ENCODE data around the gene MBOAT1.
"Not testable (repeated sequence)": the region's sequence is repeated elsewhere in the genome, so short reads cannot be mapped to it uniquely, and the experiment has no call there.

MBOAT1 gene, protein sequence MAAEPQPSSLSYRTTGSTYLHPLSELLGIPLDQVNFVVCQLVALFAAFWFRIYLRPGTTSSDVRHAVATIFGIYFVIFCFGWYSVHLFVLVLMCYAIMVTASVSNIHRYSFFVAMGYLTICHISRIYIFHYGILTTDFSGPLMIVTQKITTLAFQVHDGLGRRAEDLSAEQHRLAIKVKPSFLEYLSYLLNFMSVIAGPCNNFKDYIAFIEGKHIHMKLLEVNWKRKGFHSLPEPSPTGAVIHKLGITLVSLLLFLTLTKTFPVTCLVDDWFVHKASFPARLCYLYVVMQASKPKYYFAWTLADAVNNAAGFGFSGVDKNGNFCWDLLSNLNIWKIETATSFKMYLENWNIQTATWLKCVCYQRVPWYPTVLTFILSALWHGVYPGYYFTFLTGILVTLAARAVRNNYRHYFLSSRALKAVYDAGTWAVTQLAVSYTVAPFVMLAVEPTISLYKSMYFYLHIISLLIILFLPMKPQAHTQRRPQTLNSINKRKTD

DNA sequence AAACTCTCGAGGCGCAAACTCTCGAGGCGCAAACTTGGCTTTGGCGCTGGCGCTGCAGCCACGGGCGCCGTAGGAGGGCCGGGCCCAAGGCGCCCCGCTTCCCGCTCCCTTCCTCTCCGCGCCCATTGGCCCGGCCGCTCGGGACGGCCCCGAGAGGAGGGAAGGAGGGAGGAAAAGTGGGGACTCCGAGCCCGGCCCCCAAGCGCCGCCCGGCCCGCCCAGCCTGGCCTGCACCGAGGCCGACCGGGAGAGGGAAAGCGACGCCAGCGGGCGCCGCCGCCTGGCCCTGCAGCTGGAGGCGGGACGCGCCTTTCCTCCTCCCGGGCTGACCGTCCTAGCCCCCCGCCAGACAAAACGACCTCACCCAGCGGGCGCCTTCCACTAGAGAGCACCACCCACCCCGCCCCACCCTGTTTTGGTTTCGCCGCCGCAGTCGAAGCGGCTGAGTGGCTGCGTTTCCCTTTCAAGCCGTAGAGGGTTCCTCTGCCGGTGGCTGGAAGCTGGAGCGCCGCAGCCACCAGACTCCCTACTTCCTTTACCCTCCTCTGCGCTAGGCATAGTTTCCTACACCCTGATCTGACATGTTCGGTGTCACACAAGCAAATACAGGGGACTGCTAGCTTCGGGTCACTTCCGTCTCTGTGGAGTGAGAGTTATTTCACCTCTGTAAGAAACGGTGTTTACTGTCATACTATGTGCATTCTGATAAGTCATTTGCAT, at the start of gene MBOAT1:
TSS of gene MBOAT1 (minus strand) at position 78 of the 720 bp plus-strand sequence. CDS start 235 bp downstream, outside the sequence.
- DNase-seq (ENCODE audit: low read depth in 2 of 2, low spot score in 1 of 2), result peak in 1 of 2 donors; percentile 13

DNA sequence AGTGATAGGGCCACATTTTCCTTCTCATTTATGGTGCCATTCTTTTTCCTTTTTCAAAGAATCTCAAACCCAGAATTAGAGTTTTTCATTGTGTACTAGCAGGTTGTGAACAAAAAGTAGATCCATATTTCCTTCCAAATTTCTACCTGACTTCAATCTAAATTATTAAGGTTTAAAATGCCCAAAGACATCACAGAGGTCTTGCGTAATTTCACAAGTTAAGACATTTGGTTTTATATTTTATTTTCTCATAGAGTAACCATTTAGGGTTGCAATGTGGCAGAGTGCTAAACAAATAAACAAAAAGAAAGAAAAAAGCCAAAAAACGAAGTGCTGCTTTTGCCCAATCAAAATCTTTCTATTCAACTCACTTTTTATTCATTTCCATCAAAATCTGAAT, 49.4 kb upstream of the MBOAT1 start:
- no peak for DNase-seq (ENCODE audit: low read depth in 2 of 2, low spot score in 1 of 2)

DNA sequence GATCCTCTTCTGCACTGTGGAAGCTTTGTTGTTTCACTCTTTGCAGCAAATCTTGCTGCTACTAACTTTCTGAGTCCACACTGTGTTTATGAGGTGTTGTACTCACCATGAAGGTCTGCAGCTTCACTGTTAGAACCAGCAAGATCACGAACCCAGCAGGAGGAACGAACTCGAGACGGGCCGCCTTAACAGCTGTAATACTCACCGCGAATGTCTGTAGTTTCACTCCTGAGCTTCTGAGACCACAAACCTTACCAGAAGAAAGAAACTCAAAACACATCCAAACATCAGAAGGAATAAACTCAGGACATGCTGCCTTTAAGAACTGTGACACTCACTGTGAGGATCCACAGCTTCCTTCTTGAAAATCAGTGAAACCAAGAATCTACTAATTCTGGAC, 48.1 kb upstream of the MBOAT1 start:
- no peak for DNase-seq (ENCODE audit: low read depth in 2 of 2, low spot score in 1 of 2)

DNA sequence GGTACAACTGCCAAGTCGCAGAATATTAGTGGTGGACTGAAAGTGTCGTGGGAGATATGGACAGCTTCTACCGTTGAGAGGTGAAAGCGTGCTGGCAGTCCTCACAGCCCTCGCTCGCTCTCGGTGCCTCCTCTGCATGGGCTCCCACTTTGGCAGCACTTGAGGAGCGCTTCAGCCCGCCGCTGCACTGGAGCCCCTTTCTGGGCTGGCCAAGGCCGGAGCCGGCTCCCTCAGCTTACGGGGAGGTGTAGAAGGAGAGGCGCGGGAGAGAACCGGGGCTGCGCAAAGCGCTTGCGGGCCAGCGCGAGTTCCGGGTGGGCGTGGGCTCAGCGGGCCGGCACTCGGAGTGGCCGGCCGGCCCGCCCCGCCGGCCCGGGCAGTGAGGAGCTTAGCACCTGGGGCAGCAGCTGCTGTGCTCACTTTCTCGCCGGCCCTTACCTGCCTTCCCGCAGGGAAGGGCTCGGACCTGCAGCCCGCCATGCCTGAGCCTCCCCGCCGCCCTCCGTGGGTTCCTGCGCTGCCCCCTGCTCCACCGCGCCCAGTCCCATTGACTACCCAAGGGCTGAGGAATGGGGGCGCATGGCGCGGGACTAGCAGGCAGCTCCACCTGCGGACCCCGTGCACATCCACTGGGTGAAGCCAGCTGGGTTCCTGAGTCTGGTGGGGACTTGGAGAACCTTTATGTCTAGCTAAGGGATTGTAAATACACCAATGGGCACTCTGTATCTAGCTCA, 47.2 kb upstream of the MBOAT1 start:
- no peak for DNase-seq (ENCODE audit: low read depth in 2 of 2, low spot score in 1 of 2)

DNA sequence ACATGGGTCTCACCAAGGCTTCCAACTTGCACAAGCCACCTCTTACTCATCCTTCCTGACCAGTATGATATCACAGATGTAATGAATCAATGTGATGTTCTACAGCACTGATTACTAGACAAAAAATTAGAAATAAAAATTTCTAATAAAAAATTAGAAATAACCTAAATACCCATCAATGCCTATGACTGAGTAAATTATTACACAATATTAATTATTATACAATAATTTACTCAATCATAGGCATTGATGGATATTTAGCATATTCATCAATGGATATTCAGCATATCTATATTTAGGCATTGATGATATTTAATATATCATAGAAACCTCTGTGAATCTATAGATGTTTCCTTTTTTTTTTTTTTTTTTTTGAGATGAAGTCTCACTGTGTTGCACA, 43.2 kb upstream of the MBOAT1 start:
- no peak for DNase-seq (ENCODE audit: low read depth in 2 of 2, low spot score in 1 of 2)

DNA sequence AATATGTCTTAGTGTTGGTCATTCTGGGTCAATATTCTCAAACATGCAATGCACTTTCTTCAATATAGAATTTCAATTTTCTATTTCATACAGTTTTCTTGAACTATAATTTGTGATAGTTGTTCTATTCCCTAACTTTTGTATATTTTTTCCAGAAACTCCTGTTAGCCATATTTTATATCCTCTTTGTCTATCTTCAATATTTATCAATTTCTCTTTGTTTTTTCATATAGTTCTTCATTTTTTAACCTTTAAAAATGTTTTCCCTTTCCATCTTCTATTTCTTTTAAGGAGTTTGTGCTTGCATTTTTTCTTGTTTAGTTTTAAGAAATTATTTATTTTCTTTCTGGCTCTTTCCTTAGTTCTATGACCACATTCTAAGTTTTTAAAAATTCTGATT, 42.0 kb upstream of the MBOAT1 start:
- DNase-seq (ENCODE audit: low read depth in 2 of 2, low spot score in 1 of 2), result no peak

DNA sequence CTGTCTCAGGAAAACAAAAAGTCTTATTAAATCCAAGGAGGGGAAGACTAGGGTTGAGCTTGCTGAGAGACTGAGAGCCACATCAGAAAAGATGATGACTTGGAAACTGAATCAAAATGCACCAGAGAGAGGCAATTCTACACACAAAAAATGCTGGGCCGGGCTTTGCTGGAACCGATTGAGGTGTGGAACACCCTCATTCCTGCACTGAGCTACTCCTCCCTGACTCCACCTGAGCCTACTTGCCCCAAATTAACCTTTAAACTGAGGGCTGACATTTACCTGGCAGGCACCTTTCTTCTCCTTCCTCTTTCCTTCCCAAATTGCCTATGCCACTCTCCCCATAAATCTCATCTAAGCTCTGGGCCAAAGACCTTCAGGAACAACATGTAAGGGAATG, 40.8 kb upstream of the MBOAT1 start:
- no peak for DNase-seq (ENCODE audit: low read depth in 2 of 2, low spot score in 1 of 2)

DNA sequence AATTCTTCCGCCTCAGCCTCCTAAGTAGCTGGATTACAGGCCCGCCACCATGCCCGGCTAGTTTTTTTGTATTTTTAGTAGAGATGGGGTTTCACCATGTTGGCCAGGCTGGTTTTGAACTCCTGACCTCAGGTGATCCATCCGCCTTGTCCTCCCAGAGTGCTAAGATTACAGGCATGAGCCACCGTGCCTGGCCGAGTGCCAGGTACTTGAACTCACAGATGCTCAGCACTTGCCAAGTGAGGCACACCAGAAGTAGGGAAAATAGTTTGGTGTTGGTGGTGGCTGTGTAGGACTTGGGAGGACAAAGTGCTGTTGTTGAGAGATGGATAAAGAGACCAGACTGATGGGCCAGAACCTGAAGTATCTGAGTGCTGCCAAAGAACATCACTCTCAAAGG, 40.0 kb upstream of the MBOAT1 start:
- no peak for DNase-seq (ENCODE audit: low read depth in 2 of 2, low spot score in 1 of 2)

DNA sequence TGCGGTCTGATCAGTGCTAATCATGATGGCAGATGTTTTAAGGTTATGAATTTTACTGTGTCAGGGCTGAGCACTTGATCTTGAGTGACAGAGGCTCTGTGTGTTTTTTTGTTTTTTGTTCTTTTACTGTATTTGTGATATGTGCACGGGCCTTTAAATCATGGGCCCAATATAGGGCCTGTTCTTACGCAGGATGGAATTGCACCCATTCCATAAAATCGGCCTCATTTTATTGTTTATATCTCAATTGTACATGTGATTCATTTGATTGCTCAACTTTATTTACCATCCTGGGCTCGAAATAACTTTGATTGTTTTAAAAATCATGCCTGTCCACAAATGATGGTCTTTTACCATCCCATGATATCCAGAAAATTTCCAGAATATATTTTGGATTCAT, 39.3 kb upstream of the MBOAT1 start:
- no peak for DNase-seq (ENCODE audit: low read depth in 2 of 2, low spot score in 1 of 2)

DNA sequence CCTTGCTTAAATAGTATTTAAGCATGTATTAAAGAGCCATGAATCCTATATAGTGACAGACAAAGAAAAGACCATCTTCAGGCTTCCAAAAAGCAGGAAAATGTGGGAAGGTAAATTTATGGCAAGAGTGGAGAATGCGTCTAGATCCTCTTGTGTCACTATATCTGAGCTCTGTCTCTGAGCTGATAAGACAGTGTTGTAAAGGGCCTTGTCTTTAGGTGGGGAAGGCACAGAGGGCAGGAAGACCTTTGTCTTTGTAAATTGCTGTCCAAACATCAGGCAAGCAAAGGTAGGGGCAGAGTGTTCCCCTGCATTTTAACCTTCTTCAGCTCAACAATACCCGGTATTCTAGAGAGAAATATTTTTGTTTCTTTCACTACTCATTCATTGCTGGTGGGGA, 33.9 kb upstream of the MBOAT1 start:
- DNase-seq (ENCODE audit: low read depth in 2 of 2, low spot score in 1 of 2), result no peak

DNA sequence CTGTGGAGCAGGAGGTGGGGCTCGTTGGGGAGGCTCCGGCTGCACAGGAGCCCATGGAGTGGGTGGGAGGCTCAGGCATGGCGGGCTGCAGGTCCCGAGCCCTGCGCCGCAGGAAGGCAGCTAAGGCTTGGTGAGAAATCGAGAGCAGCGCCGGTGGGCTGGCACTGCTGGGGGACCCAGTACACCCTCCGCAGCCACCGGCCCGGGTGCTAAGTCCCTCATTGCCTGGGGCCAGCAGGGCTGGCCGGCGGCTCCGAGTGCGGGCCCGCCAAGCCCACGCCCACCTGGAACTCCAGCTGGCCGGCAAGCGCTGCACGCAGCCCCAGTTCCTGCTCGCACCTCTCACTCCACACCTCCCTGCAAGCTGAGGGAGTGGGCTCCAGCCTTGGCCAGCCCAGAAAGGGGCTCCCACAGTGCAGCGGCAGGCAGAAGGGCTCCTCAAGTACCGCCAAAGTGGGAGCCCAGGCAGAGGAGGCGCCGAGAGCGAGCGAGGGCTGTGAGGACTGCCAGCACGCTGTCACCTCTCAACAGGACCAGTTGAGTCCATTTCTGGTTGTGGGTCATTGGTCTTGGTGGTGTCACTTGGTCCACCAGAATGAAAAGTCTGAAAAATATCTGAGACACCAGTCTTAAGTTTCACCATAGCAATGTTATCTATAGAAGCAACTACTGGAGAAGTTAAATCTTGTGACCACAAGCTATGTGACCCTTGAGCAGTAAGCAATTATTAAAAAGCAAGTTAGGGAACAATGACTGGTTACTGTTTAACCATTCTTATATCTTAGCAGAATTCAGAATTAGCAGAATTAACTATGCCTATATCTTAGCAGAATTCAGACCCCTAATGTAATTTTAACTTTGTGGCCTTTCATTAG, 32.8 kb upstream of the MBOAT1 start:
- DNase-seq (ENCODE audit: low read depth in 2 of 2, low spot score in 1 of 2), result not testable (repeated sequence)

DNA sequence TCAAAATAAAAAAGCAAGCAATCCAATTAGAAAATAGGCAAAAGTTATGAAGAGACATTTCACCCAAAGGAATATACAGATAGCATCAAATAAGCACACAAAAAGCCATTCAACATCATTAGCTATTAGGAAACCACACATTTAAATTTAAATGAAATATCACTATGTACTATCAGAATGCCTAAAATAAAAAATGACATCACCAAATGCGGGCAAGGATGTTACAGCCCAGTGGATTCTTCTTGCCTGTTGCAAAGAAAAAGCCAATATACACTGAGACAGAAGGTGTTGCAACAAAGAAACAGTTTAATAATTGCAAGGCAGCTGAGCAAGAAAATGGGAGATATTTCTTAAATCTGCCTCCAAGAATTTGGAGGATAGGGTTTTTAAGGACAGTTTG, 31.0 kb upstream of the MBOAT1 start:
- DNase-seq (ENCODE audit: low read depth in 2 of 2, low spot score in 1 of 2), result no peak

DNA sequence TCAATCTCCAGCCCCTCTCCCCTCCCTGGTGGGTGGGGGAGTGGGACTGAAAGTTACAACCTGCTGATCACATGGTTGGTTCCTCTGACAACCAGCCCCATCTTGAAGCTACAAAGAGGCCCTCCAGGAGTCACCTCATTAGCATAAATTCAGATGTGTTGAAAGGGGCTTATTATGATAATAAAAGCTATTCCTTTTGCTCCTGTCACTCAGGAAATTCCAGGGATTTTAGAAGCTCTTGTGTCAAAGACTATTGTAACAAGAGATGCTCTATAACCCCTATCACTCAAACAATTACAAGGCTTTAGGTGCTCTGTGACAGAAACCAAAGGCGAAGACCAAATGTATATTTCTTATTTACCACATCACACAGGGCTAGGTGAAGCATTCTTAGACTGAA, 30.1 kb upstream of the MBOAT1 start:
- no peak for DNase-seq (ENCODE audit: low read depth in 2 of 2, low spot score in 1 of 2)

DNA sequence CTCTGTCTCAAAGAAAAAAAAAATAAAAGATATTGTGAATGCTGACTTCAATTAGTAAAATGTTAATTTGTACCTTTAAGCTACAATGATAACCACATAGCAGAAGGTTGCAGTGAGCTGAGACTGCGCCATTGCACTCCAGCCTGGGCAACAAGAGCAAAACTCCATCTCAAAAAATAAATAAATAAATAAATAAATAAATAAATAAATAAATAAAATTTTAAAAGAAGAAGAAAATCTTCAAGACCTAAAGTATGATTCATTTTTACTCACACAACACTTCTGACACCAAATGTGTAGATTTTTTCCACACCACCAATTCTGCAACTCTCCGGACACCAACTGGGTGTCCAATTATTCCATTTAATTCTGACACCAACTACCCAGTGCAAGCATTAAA, 28.8 kb upstream of the MBOAT1 start:
- no peak for DNase-seq (ENCODE audit: low read depth in 2 of 2, low spot score in 1 of 2)

DNA sequence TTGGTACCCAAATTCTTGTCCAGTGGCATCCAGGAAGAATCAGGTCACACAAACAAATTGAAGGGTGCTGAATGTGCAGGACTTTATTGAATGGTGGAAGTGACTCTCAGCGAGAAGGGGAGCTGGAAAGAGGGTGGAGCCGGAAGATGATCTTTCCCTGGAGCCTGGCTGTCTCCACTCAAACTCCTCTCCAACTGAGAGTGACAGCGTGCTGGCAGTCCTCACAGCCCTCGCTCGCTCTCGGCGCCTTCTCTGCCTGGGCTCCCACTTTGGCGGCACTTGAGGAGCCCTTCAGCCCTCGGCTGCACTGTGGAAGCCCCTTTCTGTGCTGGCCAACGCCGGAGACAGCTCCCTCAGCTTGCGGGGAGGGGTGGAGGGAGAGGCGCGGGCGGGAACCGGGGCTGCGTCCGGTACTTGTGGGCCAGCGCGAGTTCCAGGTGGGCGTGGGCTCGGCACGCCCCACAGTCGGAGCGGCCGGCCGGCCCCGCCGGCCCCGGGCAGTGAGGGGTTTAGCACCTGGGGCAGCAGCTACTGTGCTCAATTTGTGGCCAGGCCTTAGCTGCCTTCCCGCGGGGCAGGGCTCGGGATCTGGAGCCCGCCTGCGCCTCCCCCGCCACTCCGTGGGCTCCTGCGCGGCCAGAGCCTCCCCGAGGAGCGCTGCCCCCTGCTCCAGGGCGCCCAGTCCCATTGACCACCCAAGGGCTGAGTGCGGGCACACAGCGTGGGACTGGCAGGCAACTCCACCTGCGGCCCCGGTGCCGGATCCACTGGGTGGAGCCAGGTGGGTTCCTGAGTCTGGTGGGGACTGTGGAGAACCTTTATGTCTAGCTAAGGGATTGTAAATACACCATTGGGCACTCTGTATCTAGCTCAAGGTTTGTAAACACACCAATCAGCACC, 26.7 kb upstream of the MBOAT1 start:
- DNase-seq (ENCODE audit: low read depth in 2 of 2, low spot score in 1 of 2), result no peak

DNA sequence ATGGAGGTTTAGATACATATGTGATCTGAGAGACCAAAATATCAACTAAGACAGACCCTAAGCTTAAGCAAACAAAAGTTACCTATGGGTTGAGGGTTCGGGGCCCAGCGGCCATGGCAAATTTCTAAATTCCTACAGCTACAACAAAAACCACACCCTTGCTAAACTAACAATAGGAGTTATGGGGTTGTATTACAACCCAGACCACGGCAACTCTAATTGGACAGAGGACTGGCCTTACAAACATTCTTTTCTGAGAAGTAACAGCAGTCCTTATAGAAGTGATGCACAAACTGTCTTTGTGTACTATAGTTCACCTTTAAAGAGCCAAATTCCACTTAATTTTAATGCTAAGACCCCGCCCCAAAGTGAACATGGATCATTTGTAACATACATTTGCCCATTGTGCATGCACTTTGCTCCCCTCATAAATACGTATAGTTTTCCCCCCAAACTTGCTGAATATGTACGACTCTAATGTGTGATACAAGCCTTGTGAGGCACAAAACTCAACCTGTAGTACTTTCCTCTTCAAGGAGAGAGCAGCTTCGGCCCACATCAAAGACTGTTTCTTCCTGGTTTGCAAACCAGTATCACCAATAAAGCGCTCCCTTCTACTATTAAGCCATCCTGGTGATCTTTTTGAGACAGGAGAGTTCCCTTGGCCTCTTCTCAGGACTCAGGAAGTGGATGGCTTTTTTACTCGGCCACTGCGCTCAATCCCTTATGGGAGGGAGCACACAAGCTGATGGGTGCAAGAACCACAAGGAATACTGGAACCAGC, 25.6 kb upstream of the MBOAT1 start:
- no peak for DNase-seq (ENCODE audit: low read depth in 2 of 2, low spot score in 1 of 2)

DNA sequence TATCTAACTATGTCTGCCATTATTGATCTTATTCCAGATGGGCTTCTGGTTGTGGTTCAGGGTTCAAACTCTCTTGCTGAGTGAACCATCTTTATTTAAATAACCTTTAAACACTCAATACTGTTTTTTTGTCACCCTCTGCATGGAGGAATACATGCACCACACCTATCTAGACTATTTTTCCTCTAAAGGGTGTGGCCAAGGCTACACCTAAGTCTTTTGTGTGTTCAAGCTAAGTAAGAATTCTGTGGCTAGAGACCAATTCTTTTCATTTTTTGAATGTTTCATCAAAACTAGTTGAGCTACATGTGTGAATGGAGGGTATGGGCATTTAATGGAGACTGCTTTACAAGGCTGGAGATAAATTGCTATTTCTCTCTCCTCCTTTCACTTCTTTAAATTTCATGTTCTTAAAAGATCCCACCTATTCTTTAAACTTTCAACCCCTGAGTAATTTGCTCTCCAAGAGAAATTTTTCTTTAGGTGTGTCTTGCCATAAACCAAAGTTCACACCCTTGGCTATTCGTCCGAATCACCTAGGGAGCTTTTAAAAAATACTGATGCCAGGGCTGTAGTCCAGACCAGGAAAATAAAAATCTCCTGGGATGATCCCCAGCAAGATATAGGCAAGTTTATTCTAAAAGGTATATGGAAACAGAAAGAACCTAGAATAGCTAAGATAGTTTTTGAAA, 24.8 kb upstream of the MBOAT1 start:
- no peak for DNase-seq (ENCODE audit: low read depth in 2 of 2, low spot score in 1 of 2)

DNA sequence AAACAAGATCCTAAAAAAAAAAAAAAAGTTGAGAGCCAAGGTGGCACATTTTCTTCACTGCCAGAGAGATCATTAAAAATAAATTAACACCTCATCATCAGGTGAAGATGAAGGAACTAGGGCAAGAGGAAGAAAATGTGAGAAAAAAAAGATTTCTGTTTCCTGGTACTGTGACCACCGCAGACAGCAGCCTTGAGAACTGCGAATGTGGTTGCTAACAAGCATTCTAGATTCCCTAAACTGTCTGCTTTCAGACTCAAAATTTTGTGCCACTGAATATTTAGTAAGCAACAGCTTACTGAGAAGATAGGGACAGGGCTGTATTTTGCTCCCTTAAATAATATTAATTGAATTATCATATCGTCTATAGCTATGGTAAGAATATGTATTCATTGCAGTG, 24.1 kb upstream of the MBOAT1 start:
- no peak for DNase-seq (ENCODE audit: low read depth in 2 of 2, low spot score in 1 of 2)

Measured in stimulated activated CD8-positive, alpha-beta memory T cell treated with anti-CD3 and anti-CD28 coated beads, Interleukin-4, amount 100 ng/mL, for 1 hour (primary cell).